HG02884 (cell line): Measurements from ENCODE around the gene SCN9A.

Experiments
- ATAC-seq: cut with Tn5 transposase; IDR thresholded peaks from one replicate; pipeline ENCODE4 v1.9.1; 2021; ENCODE audit warnings: mild to moderate bottlenecking, moderate library complexity; ENCODE audit not compliant: unreplicated experiment

Gene SCN9A

GRCh38 chr2:166184789-166185188 is 191.0 kb downstream of the SCN9A start:
- ATAC-seq: no peak

GRCh38 chr2:166181813-166182154 is 194.0 kb downstream of the SCN9A start:
- peak; percentile 6 for ATAC-seq

GRCh38 chr2:166180951-166181812 is 194.6 kb downstream of the SCN9A start:
- ATAC-seq: peak; percentile 95

GRCh38 chr2:166179201-166179600 is 196.5 kb downstream of the SCN9A start:
- no peak for ATAC-seq

- no peak for ATAC-seq
Measured at GRCh38 chr2:166173263-166173662, 202.5 kb downstream of the SCN9A start.

- ATAC-seq: no peak
Measured at GRCh38 chr2:166171216-166171615, 204.5 kb downstream of the SCN9A start.

GRCh38 chr2:166170356-166170755 is 205.4 kb downstream of the SCN9A start:
- ATAC-seq: peak; percentile 87

GRCh38 chr2:166167449-166167848 is 208.3 kb downstream of the SCN9A start:
- ATAC-seq: no peak

- no peak for ATAC-seq
Measured at GRCh38 chr2:166163775-166164174, 212.0 kb downstream of the SCN9A start.

- no peak for ATAC-seq
Measured at GRCh38 chr2:166158546-166158945, 217.2 kb downstream of the SCN9A start.

GRCh38 chr2:166157578-166157977 is 218.2 kb downstream of the SCN9A start:
- ATAC-seq: no peak

GRCh38 chr2:166156985-166157490 is 218.7 kb downstream of the SCN9A start:
- no peak for ATAC-seq

- ATAC-seq: no peak
Measured at GRCh38 chr2:166155589-166155988, 220.2 kb downstream of the SCN9A start.

- ATAC-seq: no peak
Measured at GRCh38 chr2:166154685-166155338, 220.9 kb downstream of the SCN9A start.

GRCh38 chr2:166152064-166152463 is 223.7 kb downstream of the SCN9A start:
- ATAC-seq: no peak

GRCh38 chr2:166148500-166149400 is 227.0 kb downstream of the SCN9A start:
- ATAC-seq: no peak

- no peak for ATAC-seq
Measured at GRCh38 chr2:166147883-166148282, 227.9 kb downstream of the SCN9A start.
